G401.6 (cell line): ENCODE results near the gene INAVA.

Source experiments
- FAIRE-seq: peaks from 2 replicates; lab custom pipeline; 2012; peaks lifted over from hg19 to GRCh38; lab: Jason Lieb, UNC

Gene INAVA

GRCh38 chr1:200894712-200895442 is at the start of gene INAVA:
TSS of gene INAVA (plus strand) at chr1:200894900. CDS start at chr1:200898401, 3,501 bp downstream.
- FAIRE-seq = no peak

GRCh38 chr1:200845360-200845759 is 49.3 kb upstream of the INAVA start:
- no peak for FAIRE-seq

GRCh38 chr1:200846398-200846797 is 48.3 kb upstream of the INAVA start:
- FAIRE-seq = no peak

GRCh38 chr1:200849430-200849829 is 45.3 kb upstream of the INAVA start:
- no peak for FAIRE-seq

DNA sequence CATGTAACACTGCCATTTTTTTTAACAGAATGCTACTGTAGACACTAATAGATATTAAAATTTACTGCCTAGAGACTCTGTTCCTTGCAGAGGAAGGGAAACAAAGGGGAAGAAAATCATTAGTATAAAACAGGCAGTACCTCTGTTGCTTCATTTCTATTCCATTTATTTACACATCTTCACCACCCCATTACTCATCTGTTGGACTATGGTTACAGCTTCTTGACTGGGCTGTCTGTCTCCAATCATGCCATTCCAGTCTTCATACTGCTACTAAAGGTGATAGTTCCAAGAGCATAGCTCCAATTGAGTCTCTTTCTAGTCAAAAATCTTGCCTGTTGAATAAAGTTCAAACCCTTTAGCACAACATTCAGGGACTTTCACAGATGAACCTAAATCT is 44.1 kb upstream of the INAVA start:
- FAIRE-seq = no peak

DNA sequence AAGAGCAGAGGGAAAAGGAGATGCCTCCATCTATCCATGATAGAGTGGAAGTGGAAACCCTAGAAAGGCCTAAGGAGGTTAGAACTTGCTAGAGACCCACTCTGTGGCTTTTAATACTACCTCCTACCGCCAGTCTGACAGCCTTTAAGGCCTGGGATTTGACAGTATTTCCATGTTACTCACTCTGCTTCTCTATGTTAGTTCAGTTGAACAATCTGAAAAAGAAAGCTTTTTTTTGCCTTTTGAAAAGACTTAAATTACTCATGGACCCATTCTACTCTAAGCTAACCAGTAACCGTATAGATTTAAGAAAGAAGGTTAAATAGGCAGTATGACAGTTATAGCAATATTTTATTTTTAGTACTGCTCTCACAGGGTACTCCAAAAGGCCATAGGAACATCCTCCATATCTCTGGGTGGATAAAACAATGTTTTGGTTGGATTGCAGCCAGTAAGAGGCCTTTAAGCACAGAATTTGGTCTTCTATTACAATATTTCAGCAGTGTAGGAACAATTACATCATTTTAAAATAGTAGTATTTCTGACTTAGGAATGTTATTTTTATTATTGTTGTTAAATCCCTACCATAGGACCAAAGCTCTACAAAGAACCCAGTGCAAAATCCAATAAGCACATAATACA is 37.9 kb upstream of the INAVA start:
- no peak for FAIRE-seq

GRCh38 chr1:200857804-200858203 is 36.9 kb upstream of the INAVA start:
- FAIRE-seq = no peak

GRCh38 chr1:200861937-200862647 is 32.6 kb upstream of the INAVA start:
- no peak for FAIRE-seq

DNA sequence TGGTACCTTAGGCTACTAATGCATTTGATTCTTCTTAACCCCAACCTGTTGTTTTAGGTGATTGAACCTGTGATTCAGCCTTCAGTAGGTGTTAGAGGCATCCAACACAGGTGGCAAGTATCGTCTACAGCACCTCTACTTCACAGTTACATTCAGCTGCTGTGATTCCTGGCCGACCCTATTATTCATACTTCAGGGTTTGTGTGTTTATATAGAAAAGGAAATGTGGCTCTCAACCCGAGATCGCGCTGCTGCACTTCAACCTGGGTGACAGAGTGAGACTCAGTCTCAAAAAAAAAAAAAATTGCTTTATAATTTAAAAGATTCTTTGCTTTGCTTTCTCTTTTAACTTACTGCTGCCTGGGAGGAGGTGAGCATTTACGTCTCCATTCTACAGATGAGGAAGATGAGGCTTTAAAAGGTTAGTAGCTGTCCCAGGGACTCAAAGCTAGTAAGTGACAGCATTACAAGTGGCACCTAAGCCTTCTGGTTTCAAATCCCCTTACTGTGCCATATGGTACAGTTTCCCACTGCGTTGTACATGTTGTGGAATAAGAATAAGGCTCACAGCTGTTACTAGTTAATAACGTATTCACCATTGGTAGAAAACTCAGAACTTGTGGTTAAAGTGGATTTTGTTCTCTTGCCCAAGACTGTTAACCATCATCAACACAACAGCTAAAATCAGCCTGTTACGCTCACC is 31.8 kb upstream of the INAVA start:
- no peak for FAIRE-seq

DNA sequence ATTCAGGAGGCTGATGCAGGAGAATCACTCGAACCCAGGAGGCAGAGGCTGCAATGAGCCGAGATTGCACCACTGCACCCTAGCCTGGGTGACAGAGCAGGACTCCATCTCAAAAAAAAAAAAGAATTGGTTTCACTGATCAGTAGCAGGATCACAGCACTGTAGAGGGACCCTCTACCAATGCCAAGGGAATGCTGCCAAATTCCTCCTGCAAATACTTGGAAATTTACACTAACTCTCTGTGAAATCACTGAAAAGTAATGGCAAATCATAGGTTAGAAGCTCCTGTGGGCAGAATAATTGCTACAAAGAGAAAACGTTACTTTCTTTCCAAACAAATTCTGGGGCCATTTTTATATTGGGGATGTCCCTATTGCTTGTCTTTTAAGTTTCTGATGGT is 28.6 kb upstream of the INAVA start:
- FAIRE-seq = no peak

DNA sequence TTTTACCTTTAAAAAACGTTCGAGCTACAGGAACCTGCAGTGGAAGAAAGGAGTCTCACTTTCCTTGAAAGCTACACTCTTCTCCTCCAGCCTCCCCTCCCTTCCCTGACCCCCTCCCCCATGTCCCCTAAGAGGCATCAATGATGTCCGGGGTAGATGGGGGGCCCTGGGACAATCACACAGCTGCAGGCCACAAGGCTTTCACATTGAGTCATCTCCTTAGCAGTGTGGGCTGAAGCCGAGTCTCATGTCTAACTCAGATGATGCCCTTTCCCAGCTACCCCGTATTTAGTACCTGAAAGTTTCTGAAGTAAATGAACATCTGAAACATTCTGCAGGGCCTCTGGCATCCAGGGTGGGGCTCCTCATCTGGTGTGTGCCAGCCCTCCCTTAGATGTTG is 28.2 kb upstream of the INAVA start:
- FAIRE-seq = no peak

DNA sequence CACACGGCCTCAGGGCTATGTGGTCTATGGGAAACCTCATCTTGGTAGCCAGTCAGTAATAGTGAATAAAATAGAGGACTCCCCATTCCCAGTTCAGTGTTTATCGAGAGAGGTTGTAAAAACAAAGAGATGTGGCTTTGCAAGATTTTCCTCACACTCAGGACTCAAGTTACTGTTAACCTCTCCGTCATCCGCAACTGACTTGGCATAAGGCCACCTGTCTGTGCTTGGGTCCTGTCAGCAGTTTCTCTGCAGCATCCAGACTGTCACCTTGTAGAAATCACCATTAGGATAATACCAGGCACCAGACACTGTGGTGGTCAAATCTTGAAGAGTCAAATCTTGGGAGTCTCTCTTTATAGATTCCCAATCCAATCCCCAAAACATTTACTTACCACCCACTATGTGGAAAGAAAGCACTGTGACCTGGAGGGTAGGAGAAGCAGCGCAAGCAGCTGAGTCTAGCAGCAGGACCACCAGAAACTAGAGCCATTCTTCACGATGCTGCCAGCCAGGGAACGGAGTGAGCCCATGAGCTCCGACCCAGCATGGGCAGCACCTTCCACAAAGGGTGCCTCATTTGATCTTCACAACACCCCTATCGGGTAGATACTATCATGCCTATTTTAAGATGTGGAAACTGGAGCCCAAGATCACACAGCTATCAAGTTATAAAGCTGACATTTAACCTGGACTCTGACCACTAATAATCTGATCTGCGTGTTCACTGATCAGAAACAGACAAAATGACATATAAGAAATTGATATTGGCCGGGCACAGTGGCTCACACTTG is 27.5 kb upstream of the INAVA start:
- no peak for FAIRE-seq

DNA sequence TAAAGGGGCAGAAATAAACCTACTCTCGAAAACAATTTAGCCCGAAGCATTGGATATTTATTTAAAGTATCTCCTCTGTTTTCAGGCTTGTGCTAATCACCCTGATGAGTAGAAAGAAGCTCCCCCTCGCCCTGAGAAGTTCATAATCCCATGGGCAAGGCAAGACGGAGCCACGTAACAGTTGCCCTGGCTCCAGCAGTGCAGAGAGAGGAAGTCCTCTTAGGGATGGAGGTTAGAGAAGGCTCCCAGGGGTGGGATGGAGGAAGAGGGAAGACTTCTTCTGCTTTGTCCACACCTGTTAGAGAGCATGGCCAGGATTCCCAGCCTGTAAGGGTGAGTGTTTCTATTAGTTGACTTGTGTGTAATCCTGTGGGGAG is 25.3 kb upstream of the INAVA start:
- FAIRE-seq = no peak

DNA sequence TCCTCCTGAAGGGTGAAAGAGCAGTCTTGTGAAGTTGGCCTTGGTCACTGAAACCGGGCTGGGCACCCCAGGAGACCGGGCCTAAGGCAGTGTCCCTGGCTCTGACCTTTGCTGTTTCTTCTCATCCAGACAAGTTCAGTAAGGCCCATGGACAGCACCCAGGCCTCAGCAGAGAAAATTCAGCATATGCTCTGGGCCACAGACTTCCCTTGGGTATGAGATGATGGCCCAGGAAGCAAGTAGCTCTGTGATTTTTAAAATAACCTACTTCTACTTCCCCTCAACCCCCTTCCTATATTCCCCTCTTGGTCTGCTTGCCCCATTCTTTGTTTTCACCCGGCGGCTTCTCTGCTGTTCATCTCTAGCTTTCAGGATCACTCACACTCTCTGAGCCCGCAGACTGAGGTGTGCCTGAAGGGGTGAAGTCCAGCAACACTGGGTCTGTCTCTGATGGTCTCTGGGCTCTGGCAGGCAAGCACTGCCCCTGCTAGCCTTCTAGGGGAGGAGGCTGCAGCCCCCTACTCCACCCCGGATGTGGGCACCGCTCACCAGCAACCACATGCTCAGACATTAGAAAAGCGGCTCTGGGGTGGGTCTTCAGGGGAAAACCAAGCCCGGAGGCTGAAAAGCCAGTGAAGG is 24.8 kb upstream of the INAVA start:
- FAIRE-seq = no peak

- no peak for FAIRE-seq
Measured at GRCh38 chr1:200872446-200873115, 22.1 kb upstream of the INAVA start, which contains the start of gene GPR25. TSS of gene GPR25 (plus strand) at chr1:200872981. CDS start at chr1:200873038, 57 bp downstream.

- no peak for FAIRE-seq
Measured at GRCh38 chr1:200873116-200873670, 21.5 kb upstream of the INAVA start.

- no peak for FAIRE-seq
Measured at GRCh38 chr1:200873671-200874397, 20.9 kb upstream of the INAVA start.

DNA sequence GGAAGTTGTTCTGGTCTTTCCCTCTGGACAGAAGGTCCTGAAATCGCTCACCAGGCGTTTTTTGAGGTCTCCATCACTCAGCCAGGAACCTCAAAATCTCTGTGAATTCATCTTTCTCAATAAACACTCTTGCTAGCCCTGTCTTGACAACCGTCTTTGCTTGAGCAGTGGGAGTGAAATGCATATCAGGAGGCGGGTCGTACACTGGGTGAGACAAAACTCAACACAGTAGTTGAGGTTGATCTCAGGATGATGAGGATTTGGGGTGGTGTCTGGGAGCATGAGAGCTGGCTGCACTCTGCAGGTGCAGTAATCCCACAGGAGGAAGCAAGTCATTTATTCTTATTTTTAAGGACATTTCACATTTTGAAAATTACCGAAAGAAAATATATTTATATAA is 20.0 kb upstream of the INAVA start:
- FAIRE-seq = no peak

- FAIRE-seq = no peak
Measured at GRCh38 chr1:200875416-200875815, 19.3 kb upstream of the INAVA start.

GRCh38 chr1:200877010-200877409 is 17.7 kb upstream of the INAVA start:
- FAIRE-seq = no peak
